Lower leg skin (tissue), 4 donors: ENCODE data around the gene INHBB. TPM values are rescaled to one million over a fixed set of nuclear protein-coding genes. Genes with fewer than 3 reads are reported as not detected.

Experiments
- DNase-seq, 2 donors: peaks; one replicate each; pipeline ENCODE4 v3.0.0-alpha.2; 2019; ENCODE audit warnings: low spot score in 2 of 2
- H3K4me3 ChIP-seq: fragments of 200-600 bp; sonication (generic); 2 replicates; pipeline ENCODE4 v1.5.1; 2017; ENCODE audit warnings: mild to moderate bottlenecking, low read depth; ENCODE audit not compliant: poor library complexity, severe bottlenecking
- POLR2A ChIP-seq, 2 donors: fragments of 450-650 bp; IDR thresholded peaks; one replicate each; pipeline ENCODE4 v1.6.1; 2016 to 2017; ENCODE audit warnings: antibody characterized with exemption in 2 of 2, mild to moderate bottlenecking in 1 of 2, moderate library complexity in 1 of 2
- WGBS, 2 donors: methylation state at CpG; one replicate each; pipeline ENCODE4 v1.1.5; 2018; 5-methylcytosine and 5-hydroxymethylcytosine counted together
- intact Hi-C: fragments of 100-400 bp; cut with DNase I; formaldehyde crosslinking; loops from one replicate; pipeline ENCODE4 v1.15.0; 2023; ENCODE audit warnings: low total_unique reads
- total RNA-seq, 4 donors: library from RNA; depleted of rRNA; stranded (reverse); fragments of >200 nt; gene quantifications; one replicate each; pipeline ENCODE4 v1.1.0, GENCODE V29; 2016
- TF ChIP-seq, protein P1 (sequence below), 3 donors: fragments of 450-650 bp; IDR thresholded peaks; one replicate each; pipeline ENCODE4 v1.5.1; 2016; ENCODE audit warnings: antibody characterized with exemption in 3 of 3, mild to moderate bottlenecking in 3 of 3, moderate library complexity in 2 of 3

Gene INHBB
- total RNA-seq, 4 donors from 2014 or later, result 9.4 to 47.9 (median 25.0) TPM

DNA sequence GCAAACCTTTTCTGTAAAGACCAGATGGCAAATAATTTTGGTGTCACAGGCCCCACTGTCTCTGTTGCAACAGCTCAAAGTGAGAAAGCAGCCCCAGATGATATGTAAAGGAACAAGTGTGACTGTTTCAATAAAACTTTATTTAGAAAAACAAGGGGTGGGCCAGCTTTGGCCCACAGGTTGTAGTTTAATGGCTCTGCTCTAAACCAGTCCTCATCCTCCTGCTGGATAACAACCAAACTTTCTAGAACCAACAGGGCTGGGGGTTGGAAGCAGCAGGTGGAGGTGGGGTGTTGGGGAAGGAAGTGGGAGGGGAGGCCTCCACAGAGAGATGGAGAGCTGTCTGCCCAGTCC, 28.8 kb upstream of the INHBB start:
- TF ChIP-seq POLR2A (IDR thresholded peaks at IDR 0.05), result no peak
- TF ChIP-seq, protein P1, sequence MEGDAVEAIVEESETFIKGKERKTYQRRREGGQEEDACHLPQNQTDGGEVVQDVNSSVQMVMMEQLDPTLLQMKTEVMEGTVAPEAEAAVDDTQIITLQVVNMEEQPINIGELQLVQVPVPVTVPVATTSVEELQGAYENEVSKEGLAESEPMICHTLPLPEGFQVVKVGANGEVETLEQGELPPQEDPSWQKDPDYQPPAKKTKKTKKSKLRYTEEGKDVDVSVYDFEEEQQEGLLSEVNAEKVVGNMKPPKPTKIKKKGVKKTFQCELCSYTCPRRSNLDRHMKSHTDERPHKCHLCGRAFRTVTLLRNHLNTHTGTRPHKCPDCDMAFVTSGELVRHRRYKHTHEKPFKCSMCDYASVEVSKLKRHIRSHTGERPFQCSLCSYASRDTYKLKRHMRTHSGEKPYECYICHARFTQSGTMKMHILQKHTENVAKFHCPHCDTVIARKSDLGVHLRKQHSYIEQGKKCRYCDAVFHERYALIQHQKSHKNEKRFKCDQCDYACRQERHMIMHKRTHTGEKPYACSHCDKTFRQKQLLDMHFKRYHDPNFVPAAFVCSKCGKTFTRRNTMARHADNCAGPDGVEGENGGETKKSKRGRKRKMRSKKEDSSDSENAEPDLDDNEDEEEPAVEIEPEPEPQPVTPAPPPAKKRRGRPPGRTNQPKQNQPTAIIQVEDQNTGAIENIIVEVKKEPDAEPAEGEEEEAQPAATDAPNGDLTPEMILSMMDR (IDR thresholded peaks at IDR 0.05), result no peak
- no peak overlapping the region for H3K4me3 ChIP-seq
- intact Hi-C loops, result loop anchor here (10.0 kb wide), 1 partner anchor 202 kb away; no protein-coding TSS in a partner anchor
- DNase-seq, result no peak

DNA sequence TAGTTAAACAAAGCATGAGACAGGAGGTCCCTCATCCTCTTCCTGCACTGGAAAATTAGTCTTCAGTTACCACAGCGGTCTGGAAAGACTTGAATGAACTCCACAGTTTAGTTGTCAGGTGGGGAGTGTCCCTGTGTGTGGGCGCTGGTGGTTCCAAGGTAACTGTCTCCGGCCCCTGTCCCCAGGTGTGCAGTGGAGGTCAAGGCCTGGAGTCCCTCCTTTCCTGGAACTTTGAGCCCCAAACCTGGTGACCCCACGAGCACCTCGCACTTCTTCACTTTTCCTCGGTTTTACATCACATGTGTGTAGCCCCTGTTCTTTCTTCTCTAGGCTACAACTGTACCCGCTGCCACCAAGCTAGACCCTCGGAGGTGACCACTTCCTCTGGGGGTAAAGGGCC, 28.0 kb upstream of the INHBB start:
- intact Hi-C loops, result loop anchor here (10.0 kb wide), 1 partner anchor 203 kb away; no protein-coding TSS in a partner anchor
- no peak overlapping the region for H3K4me3 ChIP-seq
- WGBS, 2 donors, result 94 to 96% methylated on average over 8 of the region's 8 CpGs
- no peak for TF ChIP-seq POLR2A (IDR thresholded peaks at IDR 0.05)
- TF ChIP-seq, protein P1 (IDR thresholded peaks at IDR 0.05), result no peak
- DNase-seq, result no peak

DNA sequence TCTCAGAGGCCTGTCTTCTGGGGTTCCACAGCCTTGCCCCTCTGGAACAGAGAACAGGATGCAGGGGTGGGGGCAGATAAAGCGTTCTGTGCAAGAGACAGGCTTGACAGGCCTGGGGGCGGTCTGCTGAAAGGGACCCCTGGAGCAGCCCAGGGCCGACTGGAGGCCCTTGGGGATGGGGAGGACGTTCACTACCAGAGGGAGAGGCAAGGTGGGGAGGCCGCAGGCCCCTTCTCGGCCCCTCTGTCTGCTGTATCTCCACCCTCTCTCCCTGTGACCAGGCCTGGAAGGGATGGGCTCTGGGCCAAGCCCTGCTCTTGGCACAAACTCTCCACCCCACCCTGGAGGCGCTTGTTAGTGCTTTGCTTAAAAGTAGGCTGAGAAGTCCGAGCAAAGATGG, 27.3 kb upstream of the INHBB start:
- no peak overlapping the region for H3K4me3 ChIP-seq
- intact Hi-C loops, result loop anchor here (10.0 kb wide), 1 partner anchor 204 kb away; no protein-coding TSS in a partner anchor
- no peak for TF ChIP-seq POLR2A (IDR thresholded peaks at IDR 0.05)
- TF ChIP-seq, protein P1 (IDR thresholded peaks at IDR 0.05), result no peak
- no peak for DNase-seq
- WGBS, 2 donors, result 52 to 61% methylated on average over 8 of the region's 8 CpGs

GRCh38 chr2:120319123-120319522, 26.8 kb upstream of the INHBB start:
- H3K4me3 ChIP-seq, result no peak overlapping the region
- 44 to 52% methylated on average over 10 of the region's 10 CpGs for WGBS, 2 donors
- no peak for DNase-seq
- TF ChIP-seq, protein P1 (IDR thresholded peaks at IDR 0.05), result no peak
- TF ChIP-seq POLR2A (IDR thresholded peaks at IDR 0.05), result no peak
- intact Hi-C loops, result loop anchor here (10.0 kb wide), 1 partner anchor 204 kb away; no protein-coding TSS in a partner anchor

- intact Hi-C loops, result loop anchor here (10.0 kb wide), 1 partner anchor 205 kb away; no protein-coding TSS in a partner anchor
- no peak for DNase-seq
- no peak for TF ChIP-seq POLR2A (IDR thresholded peaks at IDR 0.05)
- TF ChIP-seq, protein P1 (IDR thresholded peaks at IDR 0.05), result no peak
- WGBS, 2 donors, result 77 to 78% methylated on average over 18 of the region's 18 CpGs
- no peak overlapping the region for H3K4me3 ChIP-seq
These were observed 26.1 kb upstream of the INHBB start for GRCh38 chr2:120319686-120320317.
